Measurements from ENCODE around the gene TMEM169.

DNA sequence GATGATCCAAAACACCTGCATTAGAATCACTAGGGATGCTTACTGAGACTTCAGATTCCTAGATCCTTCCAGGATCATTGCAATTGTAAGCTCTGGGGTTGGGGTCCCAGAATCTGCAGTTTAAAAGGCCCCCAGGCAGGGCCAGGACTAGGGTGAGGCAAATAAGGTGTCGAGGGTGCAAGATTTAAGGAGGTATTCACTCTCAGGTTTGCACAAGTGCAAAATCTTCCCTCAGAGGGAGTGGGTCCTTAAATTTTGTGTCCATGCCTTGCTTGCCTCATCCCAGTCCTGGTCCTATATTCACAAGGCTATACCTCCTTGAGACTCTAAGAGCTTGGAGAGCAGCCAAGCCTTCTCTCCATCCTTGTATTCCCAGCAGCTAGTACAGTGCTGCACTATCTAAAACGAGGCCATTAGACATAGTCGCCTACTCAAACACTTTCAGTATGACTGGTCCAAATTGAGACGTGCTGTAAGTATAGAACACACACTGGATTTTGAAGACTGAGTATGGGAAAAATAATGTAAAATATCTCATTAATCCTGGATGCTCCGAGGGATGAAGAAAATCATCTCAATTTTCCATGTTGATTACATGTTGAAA, 36.7 kb upstream of the TMEM169 start:
- TF ChIP-seq CTCF (IDR thresholded peaks at IDR 0.05) (no peak), EP300 (IDR thresholded peaks at IDR 0.05) (no peak)
